Measurements from ENCODE around the gene DDX39B.
"Not testable (repeated sequence)": the region's sequence is repeated elsewhere in the genome, so short reads cannot be mapped to it uniquely, and the experiment has no call there.

Gene DDX39B

GRCh38 chr6:31541658-31542521 is at the start of gene DDX39B:
Gene DDX39B, minus strand, starts transcription at chr6:31542003. Its CDS starts 1,471 bp downstream, at chr6:31540532.
- DNase-seq (ENCODE audit: insufficient read length, low spot score) (peak; percentile 85), FAIRE-seq (peak; percentile 95)

DNA sequence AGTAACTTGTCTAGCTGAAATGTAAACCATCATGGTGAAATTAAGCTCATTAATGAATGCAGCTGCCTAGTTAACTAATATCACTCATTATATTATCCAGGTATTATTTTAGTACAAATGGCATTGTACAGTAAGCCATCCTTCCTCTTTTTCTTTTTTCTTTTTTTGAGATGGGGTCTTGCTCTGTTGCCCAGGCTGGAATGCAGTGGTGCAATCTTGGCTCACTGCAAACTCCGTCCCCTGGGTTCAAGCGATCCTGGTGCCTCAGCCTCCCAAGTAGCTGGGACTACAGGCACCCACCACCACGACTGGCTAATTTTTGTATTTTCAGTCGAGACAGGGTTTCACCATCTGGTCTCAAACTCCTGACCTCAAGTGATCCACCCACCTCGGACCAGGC is 48.9 kb upstream of the DDX39B start:
- DNase-seq (ENCODE audit: insufficient read length, low spot score); FAIRE-seq: not testable (repeated sequence)

DNA sequence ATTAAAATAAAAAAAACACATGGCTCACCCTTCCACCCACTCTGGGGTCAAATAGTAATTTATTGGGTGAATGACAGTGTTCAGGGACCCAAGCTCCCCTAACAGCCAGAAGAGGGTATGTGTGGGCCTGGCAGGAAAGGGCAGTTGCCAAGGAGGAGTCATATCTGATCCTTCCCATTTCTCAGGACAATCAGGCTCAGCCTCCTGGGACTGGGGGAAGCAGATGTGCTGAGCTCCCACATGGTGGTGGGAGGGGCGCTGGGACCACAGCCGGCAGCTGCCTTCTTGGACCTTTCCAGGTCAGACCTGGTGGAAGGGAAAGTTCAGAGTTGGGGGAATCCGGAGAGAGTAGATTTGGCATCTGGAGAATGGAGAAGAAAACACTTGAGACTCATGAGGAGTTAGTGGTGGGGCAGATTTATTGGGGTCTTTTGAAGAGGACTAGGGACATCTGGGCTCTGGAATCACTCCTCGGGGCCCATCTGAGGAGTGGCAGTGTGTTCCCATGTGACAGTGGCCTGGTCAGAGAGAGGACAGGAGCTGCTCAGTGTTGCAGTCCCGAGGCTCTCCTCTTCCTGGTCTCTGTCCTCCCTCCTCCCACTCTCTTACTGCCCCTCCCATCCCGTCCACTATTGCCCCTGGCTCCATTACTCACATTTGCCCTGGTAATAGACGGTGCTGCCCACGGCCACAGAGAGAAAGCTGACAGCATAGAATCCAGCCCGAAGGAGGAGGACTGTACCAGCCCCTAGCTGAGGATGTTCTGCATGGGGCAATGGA is 47.3 kb upstream of the DDX39B start:
- no peak for DNase-seq (ENCODE audit: insufficient read length, low spot score)
- no peak for FAIRE-seq

DNA sequence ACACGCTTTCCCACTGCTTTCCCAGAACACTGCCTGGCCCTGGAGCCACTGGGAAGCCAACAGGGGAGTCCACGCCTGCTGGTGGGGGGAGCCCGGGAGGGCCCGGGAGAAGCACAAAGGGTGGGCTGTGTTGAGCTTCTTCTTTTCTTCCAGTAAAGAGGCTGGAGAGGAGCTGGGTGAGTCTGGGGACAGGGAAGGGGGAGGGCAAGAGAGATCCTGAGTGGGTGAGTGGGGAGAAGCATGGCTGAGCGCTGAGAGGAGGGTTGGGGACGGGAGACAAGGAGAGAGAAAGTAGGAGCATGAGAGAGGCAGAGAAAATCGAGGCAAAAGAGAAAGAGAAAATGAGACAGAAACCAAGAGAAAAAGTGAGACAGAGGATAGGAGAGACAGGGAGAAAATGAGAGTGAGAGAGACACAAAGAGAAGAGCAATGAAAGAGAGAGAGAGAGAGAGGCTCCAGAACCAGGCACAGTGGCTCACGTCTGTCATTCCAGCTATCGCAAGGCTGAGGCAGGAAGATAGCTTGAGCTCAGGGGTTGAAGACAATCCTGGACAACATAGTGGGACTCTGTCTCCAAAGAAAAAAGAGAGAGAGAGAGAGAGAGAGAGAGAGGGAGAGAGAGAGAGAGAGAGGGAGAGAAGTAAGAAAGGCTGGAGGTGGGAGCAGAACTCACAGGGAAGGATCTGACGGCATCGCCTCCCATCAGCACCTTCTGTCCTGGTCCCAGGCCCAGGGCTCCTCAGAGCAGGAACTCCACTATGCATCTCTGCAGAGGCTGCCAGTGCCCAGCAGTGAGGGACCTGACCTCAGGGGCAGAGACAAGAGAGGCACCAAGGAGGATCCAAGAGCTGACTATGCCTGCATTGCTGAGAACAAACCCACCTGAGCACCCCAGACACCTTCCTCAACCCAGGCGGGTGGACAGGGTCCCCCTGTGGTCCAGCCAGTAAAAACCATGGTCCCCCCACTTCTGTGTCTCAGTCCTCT is 46.3 kb upstream of the DDX39B start:
- DNase-seq (ENCODE audit: insufficient read length, low spot score) (no peak), FAIRE-seq (peak; percentile 92)

DNA sequence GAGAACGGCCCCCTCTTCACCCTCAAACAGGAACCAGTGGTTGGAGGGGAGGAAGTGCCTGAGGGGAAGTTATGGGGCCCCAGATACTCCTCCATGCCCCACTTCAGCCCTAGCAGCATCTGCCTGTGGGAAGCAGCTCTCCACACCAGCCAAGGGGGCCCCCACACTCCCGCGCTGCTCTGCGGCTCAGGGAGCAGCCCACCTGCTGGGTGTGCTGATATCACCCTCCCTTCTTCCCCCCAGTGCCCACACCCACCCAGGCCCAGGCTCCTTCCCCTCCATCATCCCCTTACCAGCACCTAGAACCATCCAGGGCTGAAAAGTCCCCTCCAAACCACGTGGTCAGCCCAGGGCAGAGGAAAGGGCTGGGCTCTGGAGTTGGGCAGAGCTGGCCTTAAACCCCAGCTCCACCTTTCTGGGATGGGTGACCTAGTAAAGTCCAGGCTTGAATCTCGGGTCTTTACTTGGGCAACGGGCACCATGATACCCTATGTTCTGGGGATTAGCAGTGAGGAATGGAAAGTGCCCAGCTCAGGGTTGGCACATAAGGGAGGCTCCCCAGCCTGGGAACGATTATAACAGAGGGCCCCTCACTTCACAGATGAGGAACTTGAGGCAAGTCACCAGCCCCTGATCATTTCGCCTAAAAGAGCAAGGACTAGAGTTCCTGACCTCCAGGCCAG is 44.9 kb upstream of the DDX39B start:
- DNase-seq (ENCODE audit: insufficient read length, low spot score) (no peak), FAIRE-seq (no peak)

DNA sequence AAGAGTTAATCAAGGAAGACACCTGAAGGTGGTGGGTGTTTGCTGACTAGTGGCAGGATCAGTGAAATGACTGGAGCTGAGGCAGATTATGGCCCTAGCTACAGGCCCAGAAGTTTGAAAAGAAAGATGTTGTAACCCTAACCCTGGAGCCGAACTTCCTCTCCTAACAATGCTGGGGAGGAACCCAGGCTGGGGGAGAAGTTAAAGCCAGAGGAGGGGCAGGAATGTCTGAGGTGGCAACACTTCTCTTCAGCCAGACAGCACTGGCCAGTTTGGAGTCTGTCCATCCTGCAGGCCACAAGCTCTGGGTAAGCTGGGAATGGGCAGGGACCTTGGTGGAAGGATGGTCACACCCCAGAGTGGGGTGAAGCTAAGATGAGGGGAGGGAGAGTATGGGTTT is 44.2 kb upstream of the DDX39B start, which contains the start of gene LST1:
Gene LST1 (plus strand): TSS at position 270 of the 400 bp plus-strand sequence. CDS start 1,023 bp downstream, outside the sequence.
- peak; percentile 35 for FAIRE-seq
- no peak for DNase-seq (ENCODE audit: insufficient read length, low spot score)

GRCh38 chr6:31585491-31585890 is 43.7 kb upstream of the DDX39B start:
- peak; percentile 84 for FAIRE-seq

GRCh38 chr6:31582230-31582643 is 40.4 kb upstream of the DDX39B start, which contains the start of gene LTB:
Gene LTB, minus strand, starts transcription at chr6:31582424. Its CDS starts 7 bp downstream, at chr6:31582417.
- no peak for DNase-seq (ENCODE audit: insufficient read length, low spot score)
- no peak for FAIRE-seq

More at GRCh38 chr6:31585491-31585890, 43.7 kb upstream of the DDX39B start:
- DNase-seq (ENCODE audit: insufficient read length, low spot score) = no peak

DNA sequence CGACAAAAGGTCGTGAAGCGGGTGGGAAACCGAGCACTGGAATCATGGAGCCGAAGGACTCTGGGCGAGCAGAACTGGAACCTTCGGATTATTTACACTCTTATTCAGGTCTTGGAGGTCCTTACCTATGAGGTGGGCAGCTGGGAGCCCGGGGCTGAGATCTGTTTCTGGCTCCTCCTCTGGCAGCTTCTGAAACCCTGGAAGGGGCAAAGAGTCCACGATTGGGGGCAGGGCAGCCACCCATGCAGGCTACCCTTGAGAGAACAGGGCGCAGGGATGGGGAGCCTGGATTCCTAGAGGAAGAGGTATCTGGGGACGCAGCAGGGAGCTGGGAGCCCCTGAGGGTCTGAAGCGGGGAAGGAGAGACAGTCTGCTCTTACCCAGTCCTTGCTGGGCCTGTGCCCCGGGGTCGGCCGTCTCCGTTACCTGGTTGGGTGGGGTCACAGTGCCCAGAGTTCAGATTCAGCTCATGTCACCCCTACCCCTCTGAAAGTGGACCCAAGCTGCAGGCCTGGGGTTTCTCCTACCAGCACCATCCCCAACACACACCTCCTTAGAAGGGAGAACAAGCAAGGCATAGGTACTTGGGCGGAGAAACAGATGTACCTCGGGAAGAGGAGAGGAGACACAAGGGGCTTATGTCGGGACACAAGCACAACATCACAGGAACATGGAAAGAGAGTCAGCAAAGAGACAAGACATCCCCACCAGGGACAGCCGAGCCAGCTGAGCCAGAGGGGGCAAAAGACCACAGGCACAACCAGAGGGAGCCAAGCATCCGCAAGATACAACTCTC is 39.8 kb upstream of the DDX39B start:
- peak; percentile 44 for FAIRE-seq
- no peak for DNase-seq (ENCODE audit: insufficient read length, low spot score)

- peak; percentile 31 for FAIRE-seq
- no peak for DNase-seq (ENCODE audit: insufficient read length, low spot score)
Measured at GRCh38 chr6:31580807-31581433, 39.1 kb upstream of the DDX39B start.

DNA sequence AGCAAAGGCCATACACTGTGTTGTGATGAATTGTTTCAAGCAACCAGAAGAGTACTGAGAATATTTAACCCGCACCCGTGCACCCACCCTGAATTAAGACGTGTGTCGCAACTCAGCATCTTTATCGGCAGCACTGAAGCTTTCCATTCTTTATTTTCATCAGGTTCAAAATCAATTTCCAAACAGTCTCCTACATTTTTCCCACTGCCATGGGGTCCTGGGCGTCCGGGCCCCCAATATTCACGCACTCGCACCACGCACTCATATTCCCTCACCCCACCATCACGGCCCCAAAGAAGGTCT is 38.6 kb upstream of the DDX39B start:
- no peak for FAIRE-seq
- no peak for DNase-seq (ENCODE audit: insufficient read length, low spot score)

DNA sequence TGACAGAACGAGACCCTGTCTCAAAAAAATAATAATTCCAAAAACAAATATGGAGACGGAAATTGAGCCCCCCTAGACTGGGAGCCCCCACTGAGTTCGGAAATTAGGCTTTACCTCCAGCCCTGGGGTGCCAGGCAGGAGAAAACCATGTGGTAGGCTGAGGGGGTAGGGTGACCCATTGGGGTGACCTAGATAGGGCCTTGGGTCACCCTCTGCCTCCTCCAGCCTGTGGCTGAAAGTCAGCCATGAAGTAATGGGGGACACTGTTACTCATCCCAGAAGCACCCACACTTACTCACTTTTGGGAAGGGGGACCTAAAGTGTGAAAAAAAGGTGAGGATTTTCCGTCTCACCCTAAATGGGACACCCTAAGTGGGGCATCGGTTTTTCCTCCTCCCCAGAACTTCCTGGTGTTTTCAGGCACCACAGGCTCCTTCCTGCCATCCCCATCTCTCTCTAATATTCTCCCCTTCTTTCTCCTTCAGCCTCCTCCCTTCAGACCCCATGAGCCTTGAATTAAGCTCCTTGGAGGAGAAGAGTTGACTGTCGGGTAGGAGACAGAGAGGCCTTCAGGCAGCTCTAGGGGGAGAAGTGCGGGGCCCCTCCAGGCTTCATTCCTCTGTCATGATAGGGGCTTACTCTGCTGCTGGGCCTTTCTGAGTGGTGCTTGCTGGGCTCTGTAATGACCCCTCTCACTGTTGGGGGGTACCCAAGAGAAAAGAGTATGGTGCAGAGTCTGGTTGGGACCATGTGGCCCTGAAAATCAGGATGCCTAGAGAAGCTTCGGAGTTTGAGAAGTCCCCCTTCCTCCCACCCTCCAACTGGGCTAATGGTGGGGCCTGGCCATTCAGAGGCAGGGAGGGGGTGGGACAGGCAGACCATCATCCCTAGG is 38.0 kb upstream of the DDX39B start:
- FAIRE-seq = no peak
- DNase-seq (ENCODE audit: insufficient read length, low spot score) = no peak

GRCh38 chr6:31579119-31579505 is 37.3 kb upstream of the DDX39B start:
- no peak for FAIRE-seq

DNA sequence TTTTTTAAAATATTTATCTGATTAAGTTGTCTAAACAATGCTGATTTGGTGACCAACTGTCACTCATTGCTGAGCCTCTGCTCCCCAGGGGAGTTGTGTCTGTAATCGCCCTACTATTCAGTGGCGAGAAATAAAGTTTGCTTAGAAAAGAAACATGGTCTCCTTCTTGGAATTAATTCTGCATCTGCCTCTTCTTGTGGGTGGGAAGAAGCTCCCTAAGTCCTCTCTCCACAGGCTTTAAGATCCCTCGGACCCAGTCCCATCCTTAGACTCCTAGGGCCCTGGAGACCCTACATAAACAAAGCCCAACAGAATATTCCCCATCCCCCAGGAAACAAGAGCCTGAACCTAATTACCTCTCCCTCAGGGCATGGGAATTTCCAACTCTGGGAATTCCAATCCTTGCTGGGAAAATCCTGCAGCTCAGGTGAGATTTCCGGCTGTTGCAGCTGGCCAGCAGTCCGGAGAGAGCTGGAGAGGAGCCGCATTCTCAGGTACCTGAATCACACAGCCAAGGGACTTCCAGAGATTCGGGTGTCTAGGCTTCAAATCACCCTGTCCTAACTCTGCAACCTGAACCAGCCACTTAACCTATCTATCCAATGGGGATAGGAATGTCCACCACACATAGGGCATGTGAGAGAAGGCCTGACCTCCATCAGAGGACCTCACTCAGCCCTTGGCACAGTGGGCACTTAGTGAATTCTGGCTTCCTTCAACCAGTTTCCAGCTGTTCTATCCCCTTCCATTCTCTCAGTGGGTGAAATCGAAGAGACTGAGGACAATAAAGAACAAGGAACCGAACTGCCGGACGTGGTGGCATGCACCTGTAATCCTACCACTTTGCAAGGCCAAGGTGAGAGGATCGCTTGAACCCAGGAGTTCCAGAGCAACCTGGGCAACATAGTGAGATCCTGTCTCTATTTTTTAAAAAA is 36.6 kb upstream of the DDX39B start:
- no peak for DNase-seq (ENCODE audit: insufficient read length, low spot score)

More at GRCh38 chr6:31579119-31579505, 37.3 kb upstream of the DDX39B start:
- no peak for DNase-seq (ENCODE audit: insufficient read length, low spot score)

DNA sequence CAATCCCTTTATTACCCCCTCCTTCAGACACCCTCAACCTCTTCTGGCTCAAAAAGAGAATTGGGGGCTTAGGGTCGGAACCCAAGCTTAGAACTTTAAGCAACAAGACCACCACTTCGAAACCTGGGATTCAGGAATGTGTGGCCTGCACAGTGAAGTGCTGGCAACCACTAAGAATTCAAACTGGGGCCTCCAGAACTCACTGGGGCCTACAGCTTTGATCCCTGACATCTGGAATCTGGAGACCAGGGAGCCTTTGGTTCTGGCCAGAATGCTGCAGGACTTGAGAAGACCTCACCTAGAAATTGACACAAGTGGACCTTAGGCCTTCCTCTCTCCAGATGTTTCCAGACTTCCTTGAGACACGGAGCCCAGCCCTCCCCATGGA is 35.8 kb upstream of the DDX39B start:
- DNase-seq (ENCODE audit: insufficient read length, low spot score) (no peak), FAIRE-seq (no peak)

More for the DNA sequence above, 36.6 kb upstream of the DDX39B start:
- FAIRE-seq = no peak

DNA sequence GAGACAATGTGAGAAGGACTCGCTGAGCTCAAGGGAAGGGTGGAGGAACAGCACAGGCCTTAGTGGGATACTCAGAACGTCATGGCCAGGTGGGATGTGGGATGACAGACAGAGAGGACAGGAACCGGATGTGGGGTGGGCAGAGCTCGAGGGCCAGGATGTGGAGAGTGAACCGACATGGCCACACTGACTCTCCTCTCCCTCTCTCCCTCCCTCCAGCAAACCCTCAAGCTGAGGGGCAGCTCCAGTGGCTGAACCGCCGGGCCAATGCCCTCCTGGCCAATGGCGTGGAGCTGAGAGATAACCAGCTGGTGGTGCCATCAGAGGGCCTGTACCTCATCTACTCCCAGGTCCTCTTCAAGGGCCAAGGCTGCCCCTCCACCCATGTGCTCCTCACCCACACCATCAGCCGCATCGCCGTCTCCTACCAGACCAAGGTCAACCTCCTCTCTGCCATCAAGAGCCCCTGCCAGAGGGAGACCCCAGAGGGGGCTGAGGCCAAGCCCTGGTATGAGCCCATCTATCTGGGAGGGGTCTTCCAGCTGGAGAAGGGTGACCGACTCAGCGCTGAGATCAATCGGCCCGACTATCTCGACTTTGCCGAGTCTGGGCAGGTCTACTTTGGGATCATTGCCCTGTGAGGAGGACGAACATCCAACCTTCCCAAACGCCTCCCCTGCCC is 35.2 kb upstream of the DDX39B start:
- FAIRE-seq (peak; percentile 89), DNase-seq (ENCODE audit: insufficient read length, low spot score) (no peak)

Measured in GM19239 (cell line).